Measurements from ENCODE around the gene RTEL1.

DNA sequence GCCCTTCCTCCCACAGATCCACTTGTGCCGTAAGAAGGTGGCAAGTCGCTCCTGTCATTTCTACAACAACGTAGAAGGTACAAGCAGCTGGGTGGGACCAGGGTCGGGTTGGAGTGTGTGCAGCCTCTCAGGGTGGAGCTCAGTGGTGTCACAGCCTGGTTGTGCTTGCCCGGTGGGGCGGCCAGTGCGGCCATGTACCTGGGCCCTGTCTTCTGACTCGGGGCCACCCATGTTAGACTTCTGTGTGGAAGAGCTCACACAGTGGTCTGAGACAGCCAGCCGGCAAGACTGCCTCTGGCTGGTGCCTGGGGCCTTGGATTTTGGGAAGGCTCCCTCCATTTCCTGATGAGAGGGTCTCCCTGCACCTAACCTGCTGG, 4.7 kb downstream of the RTEL1 start:
- TF ChIP-seq, protein P1, sequence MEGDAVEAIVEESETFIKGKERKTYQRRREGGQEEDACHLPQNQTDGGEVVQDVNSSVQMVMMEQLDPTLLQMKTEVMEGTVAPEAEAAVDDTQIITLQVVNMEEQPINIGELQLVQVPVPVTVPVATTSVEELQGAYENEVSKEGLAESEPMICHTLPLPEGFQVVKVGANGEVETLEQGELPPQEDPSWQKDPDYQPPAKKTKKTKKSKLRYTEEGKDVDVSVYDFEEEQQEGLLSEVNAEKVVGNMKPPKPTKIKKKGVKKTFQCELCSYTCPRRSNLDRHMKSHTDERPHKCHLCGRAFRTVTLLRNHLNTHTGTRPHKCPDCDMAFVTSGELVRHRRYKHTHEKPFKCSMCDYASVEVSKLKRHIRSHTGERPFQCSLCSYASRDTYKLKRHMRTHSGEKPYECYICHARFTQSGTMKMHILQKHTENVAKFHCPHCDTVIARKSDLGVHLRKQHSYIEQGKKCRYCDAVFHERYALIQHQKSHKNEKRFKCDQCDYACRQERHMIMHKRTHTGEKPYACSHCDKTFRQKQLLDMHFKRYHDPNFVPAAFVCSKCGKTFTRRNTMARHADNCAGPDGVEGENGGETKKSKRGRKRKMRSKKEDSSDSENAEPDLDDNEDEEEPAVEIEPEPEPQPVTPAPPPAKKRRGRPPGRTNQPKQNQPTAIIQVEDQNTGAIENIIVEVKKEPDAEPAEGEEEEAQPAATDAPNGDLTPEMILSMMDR (IDR thresholded peaks at IDR 0.05) = no peak
- TF ChIP-seq POLR2A (IDR thresholded peaks at IDR 0.05) = no peak
